ENCODE measurements around the gene PYGO2.
"Not testable (repeated sequence)": the region's sequence is repeated elsewhere in the genome, so short reads cannot be mapped to it uniquely, and the experiment has no call there.

PYGO2 gene

DNA sequence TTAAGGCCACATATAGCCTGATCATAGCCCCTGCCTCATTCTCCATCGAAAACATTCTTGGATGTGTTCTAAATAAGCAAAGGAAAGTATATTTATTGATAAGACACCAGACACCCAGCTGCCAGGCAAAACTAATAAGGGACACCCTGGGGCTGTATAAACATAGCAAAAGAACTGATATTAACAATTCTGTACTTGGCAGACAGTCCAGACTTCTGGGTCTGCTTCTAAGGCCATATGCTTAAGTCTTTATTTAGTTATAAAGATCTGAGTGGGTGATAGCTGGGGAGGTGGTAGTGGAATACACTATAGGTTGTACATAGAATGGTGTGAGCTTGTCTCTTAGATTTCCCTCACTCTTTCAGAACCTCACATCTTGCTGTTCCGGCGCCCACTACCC is 16.8 kb upstream of the PYGO2 start:
- Histone ChIP-seq H3K36me3 (ENCODE audit: control insufficient read depth in 2 of 2, insufficient read depth in 2 of 2, low read length in 2 of 2) (no peaks in the 10 kb centered on the region), H3K9ac (ENCODE audit: low read depth in 1 of 2, low read length in 2 of 2) (no peak overlapping the region), H3K27me3 (ENCODE audit: control insufficient read depth in 2 of 2, insufficient read depth in 2 of 2, low read length in 2 of 2) (no peaks in the 10 kb centered on the region), H3K4me3 (ENCODE audit: low read length in 2 of 2) (no peak overlapping the region), H3K9me3 (ENCODE audit: control insufficient read depth in 2 of 2, low read length in 2 of 2) (no peaks in the 10 kb centered on the region), H3K27ac (ENCODE audit: low read depth in 2 of 2, low read length in 2 of 2) (no peak overlapping the region), H3K4me1 (ENCODE audit: control insufficient read depth in 2 of 2, insufficient read depth in 2 of 2, low read length in 2 of 2) (peaks cover 13% of the 10 kb centered on the region in 2 donors)

- not testable (repeated sequence) for H3K27ac ChIP-seq (ENCODE audit: low read depth in 2 of 2, low read length in 2 of 2); H3K36me3 ChIP-seq (ENCODE audit: control insufficient read depth in 2 of 2, insufficient read depth in 2 of 2, low read length in 2 of 2); H3K4me3 ChIP-seq (ENCODE audit: low read length in 2 of 2); H3K27me3 ChIP-seq (ENCODE audit: control insufficient read depth in 2 of 2, insufficient read depth in 2 of 2, low read length in 2 of 2); H3K9ac ChIP-seq (ENCODE audit: low read depth in 1 of 2, low read length in 2 of 2); H3K9me3 ChIP-seq (ENCODE audit: control insufficient read depth in 2 of 2, low read length in 2 of 2)
- H3K4me1 ChIP-seq (ENCODE audit: control insufficient read depth in 2 of 2, insufficient read depth in 2 of 2, low read length in 2 of 2) = peaks cover 17 to 19% of the 10 kb centered on the region in 2 donors
Measured at GRCh38 chr1:154977762-154978161, 16.2 kb upstream of the PYGO2 start.

GRCh38 chr1:154975409-154976059 is 14.0 kb upstream of the PYGO2 start:
- Histone ChIP-seq H3K9ac (ENCODE audit: low read depth in 1 of 2, low read length in 2 of 2) (peak overlapping the region; percentile 74 to 79), H3K27me3 (ENCODE audit: control insufficient read depth in 2 of 2, insufficient read depth in 2 of 2, low read length in 2 of 2) (no peaks in the 10 kb centered on the region), H3K9me3 (ENCODE audit: control insufficient read depth in 2 of 2, low read length in 2 of 2) (no peaks in the 10 kb centered on the region), H3K27ac (ENCODE audit: low read depth in 2 of 2, low read length in 2 of 2) (peak overlapping the region; percentile 88 to 92), H3K4me1 (ENCODE audit: control insufficient read depth in 2 of 2, insufficient read depth in 2 of 2, low read length in 2 of 2) (peaks cover 31 to 36% of the 10 kb centered on the region in 2 donors), H3K36me3 (ENCODE audit: control insufficient read depth in 2 of 2, insufficient read depth in 2 of 2, low read length in 2 of 2) (peaks cover 0 to 5% of the 10 kb centered on the region in 2 donors), H3K4me3 (ENCODE audit: low read length in 2 of 2) (peak overlapping the region; percentile 76 to 96)

DNA sequence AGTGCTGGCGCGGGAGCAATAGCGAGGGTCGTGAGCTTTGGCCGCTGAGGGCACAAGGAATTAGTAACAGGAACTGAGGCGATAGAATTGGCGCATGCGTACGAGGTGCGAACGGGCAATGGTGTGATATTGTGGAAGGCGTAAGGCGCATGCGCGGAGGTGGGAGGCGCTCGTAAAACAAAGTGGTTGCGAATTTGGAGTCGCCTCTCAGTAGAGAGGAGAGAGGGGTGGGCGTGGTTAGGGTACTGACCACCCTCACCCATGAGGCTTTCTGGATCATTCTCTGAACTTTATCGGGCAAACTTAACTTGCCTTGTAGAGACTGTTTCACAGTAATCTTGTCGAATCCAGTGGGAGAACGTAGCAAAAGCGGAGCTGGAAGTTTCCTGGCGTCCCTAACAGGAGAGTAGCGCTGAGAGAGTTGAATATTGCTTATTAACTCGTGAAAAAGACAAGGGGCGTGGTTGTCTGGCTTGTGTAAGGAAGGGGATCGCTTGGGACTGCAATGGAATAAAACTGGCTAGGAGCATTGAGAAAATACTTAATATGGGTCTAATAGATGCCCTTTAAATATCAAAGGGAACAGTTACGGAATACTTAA is 13.3 kb upstream of the PYGO2 start:
- Histone ChIP-seq H3K4me1 (ENCODE audit: control insufficient read depth in 2 of 2, insufficient read depth in 2 of 2, low read length in 2 of 2) (peaks cover 31 to 40% of the 10 kb centered on the region in 2 donors), H3K9ac (ENCODE audit: low read depth in 1 of 2, low read length in 2 of 2) (peak overlapping the region; percentile 74 to 79), H3K4me3 (ENCODE audit: low read length in 2 of 2) (peak overlapping the region; percentile 76 to 96), H3K9me3 (ENCODE audit: control insufficient read depth in 2 of 2, low read length in 2 of 2) (no peaks in the 10 kb centered on the region), H3K36me3 (ENCODE audit: control insufficient read depth in 2 of 2, insufficient read depth in 2 of 2, low read length in 2 of 2) (peaks cover 0 to 7% of the 10 kb centered on the region in 2 donors), H3K27ac (ENCODE audit: low read depth in 2 of 2, low read length in 2 of 2) (peak overlapping the region; percentile 88 to 92), H3K27me3 (ENCODE audit: control insufficient read depth in 2 of 2, insufficient read depth in 2 of 2, low read length in 2 of 2) (no peaks in the 10 kb centered on the region)

- peaks cover 0 to 10% of the 10 kb centered on the region in 2 donors for H3K36me3 ChIP-seq (ENCODE audit: control insufficient read depth in 2 of 2, insufficient read depth in 2 of 2, low read length in 2 of 2)
- H3K9me3 ChIP-seq (ENCODE audit: control insufficient read depth in 2 of 2, low read length in 2 of 2) = no peaks in the 10 kb centered on the region
- H3K27me3 ChIP-seq (ENCODE audit: control insufficient read depth in 2 of 2, insufficient read depth in 2 of 2, low read length in 2 of 2) = no peaks in the 10 kb centered on the region
- H3K27ac ChIP-seq (ENCODE audit: low read depth in 2 of 2, low read length in 2 of 2) = peak within 1 kb of the TSS; percentile 99
- peak within 1 kb of the TSS; percentile 79 to 99 for H3K9ac ChIP-seq (ENCODE audit: low read depth in 1 of 2, low read length in 2 of 2)
- H3K4me3 ChIP-seq (ENCODE audit: low read length in 2 of 2) = peak within 1 kb of the TSS; percentile 96 to 97
- H3K4me1 ChIP-seq (ENCODE audit: control insufficient read depth in 2 of 2, insufficient read depth in 2 of 2, low read length in 2 of 2) = peaks cover 31 to 40% of the 10 kb centered on the region in 2 donors
Measured at GRCh38 chr1:154974102-154974807, 12.7 kb upstream of the PYGO2 start, which contains the start of gene CKS1B. Gene CKS1B, plus strand, starts transcription at chr1:154974681. Its CDS starts 65 bp downstream, at chr1:154974746.

- peaks cover 2 to 17% of the 10 kb centered on the region in 2 donors for H3K36me3 ChIP-seq (ENCODE audit: control insufficient read depth in 2 of 2, insufficient read depth in 2 of 2, low read length in 2 of 2)
- H3K4me1 ChIP-seq (ENCODE audit: control insufficient read depth in 2 of 2, insufficient read depth in 2 of 2, low read length in 2 of 2) = peaks cover 31 to 40% of the 10 kb centered on the region in 2 donors
- H3K9me3 ChIP-seq (ENCODE audit: control insufficient read depth in 2 of 2, low read length in 2 of 2) = no peaks in the 10 kb centered on the region
- H3K27ac ChIP-seq (ENCODE audit: low read depth in 2 of 2, low read length in 2 of 2) = peak overlapping the region; percentile 99
- no peaks in the 10 kb centered on the region for H3K27me3 ChIP-seq (ENCODE audit: control insufficient read depth in 2 of 2, insufficient read depth in 2 of 2, low read length in 2 of 2)
- H3K4me3 ChIP-seq (ENCODE audit: low read length in 2 of 2) = peak overlapping the region; percentile 96 to 97
- peak overlapping the region; percentile 79 to 99 for H3K9ac ChIP-seq (ENCODE audit: low read depth in 1 of 2, low read length in 2 of 2)
Measured at GRCh38 chr1:154973344-154974101, 11.9 kb upstream of the PYGO2 start.

DNA sequence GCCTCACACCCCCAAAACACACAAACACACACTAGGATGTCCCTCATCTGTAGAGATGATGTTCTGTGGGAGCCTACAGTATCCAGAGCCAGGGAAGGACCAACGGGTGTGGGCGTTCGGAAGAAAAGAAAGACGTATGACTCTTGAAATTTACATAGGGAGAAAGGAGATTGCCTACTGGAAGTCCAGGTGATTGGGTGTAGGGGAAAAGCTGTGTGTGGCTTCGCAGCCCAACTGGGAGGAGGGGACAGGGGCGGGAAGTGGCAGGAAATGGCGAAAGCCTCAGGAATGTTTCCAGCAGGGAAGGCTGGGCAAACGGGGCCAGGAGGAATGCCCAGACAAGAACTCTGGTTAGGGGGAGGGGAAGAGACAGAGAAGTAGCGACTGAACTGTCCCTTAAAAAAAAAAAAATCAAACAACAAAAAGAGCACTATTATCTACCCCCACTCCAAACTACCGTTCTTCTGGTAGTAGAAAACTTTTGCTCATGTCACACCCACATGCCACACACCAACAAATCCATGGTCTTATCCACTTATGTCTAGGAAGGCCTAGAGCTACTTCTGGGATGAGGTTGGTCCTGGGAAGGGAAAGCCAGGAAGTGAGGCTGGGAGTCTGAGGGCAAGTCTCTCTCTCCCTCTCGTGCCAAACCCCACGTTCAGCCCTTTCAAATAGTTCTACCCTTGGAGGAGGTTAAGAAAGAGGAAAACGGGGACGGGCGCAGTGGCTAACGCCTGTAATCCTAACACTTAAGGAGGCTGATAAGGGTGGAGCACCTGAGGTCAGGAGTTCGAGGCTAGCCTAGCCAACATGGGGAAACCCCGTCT is 11.1 kb upstream of the PYGO2 start:
- Histone ChIP-seq H3K27me3 (ENCODE audit: control insufficient read depth in 2 of 2, insufficient read depth in 2 of 2, low read length in 2 of 2) (no peaks in the 10 kb centered on the region), H3K9me3 (ENCODE audit: control insufficient read depth in 2 of 2, low read length in 2 of 2) (no peaks in the 10 kb centered on the region), H3K36me3 (ENCODE audit: control insufficient read depth in 2 of 2, insufficient read depth in 2 of 2, low read length in 2 of 2) (peaks cover 10 to 25% of the 10 kb centered on the region in 2 donors), H3K27ac (ENCODE audit: low read depth in 2 of 2, low read length in 2 of 2) (peak overlapping the region; percentile 99), H3K9ac (ENCODE audit: low read depth in 1 of 2, low read length in 2 of 2) (peak overlapping the region; percentile 79 to 99), H3K4me3 (ENCODE audit: low read length in 2 of 2) (peak overlapping the region; percentile 55 to 96), H3K4me1 (ENCODE audit: control insufficient read depth in 2 of 2, insufficient read depth in 2 of 2, low read length in 2 of 2) (peaks cover 31 to 40% of the 10 kb centered on the region in 2 donors)

GRCh38 chr1:154972213-154972516 is 10.6 kb upstream of the PYGO2 start:
- peaks cover 16 to 31% of the 10 kb centered on the region in 2 donors for H3K36me3 ChIP-seq (ENCODE audit: control insufficient read depth in 2 of 2, insufficient read depth in 2 of 2, low read length in 2 of 2)
- H3K4me3 ChIP-seq (ENCODE audit: low read length in 2 of 2) = peak overlapping the region; percentile 55 to 96
- no peaks in the 10 kb centered on the region for H3K27me3 ChIP-seq (ENCODE audit: control insufficient read depth in 2 of 2, insufficient read depth in 2 of 2, low read length in 2 of 2)
- no peaks in the 10 kb centered on the region for H3K9me3 ChIP-seq (ENCODE audit: control insufficient read depth in 2 of 2, low read length in 2 of 2)
- H3K4me1 ChIP-seq (ENCODE audit: control insufficient read depth in 2 of 2, insufficient read depth in 2 of 2, low read length in 2 of 2) = peaks cover 31 to 40% of the 10 kb centered on the region in 2 donors
- peak overlapping the region; percentile 99 for H3K27ac ChIP-seq (ENCODE audit: low read depth in 2 of 2, low read length in 2 of 2)
- peak overlapping the region in 1 of 2 donors; percentile 79 for H3K9ac ChIP-seq (ENCODE audit: low read depth in 1 of 2, low read length in 2 of 2)

- Histone ChIP-seq H3K4me1 (ENCODE audit: control insufficient read depth in 2 of 2, insufficient read depth in 2 of 2, low read length in 2 of 2) (peaks cover 31 to 39% of the 10 kb centered on the region in 2 donors), H3K9ac (ENCODE audit: low read depth in 1 of 2, low read length in 2 of 2) (peak overlapping the region; percentile 14 to 57), H3K36me3 (ENCODE audit: control insufficient read depth in 2 of 2, insufficient read depth in 2 of 2, low read length in 2 of 2) (peaks cover 23 to 38% of the 10 kb centered on the region in 2 donors), H3K9me3 (ENCODE audit: control insufficient read depth in 2 of 2, low read length in 2 of 2) (no peaks in the 10 kb centered on the region), H3K4me3 (ENCODE audit: low read length in 2 of 2) (peak overlapping the region; percentile 17 to 43), H3K27ac (ENCODE audit: low read depth in 2 of 2, low read length in 2 of 2) (peak overlapping the region; percentile 86 to 87), H3K27me3 (ENCODE audit: control insufficient read depth in 2 of 2, insufficient read depth in 2 of 2, low read length in 2 of 2) (no peaks in the 10 kb centered on the region)
Measured at GRCh38 chr1:154971341-154971998, 9.9 kb upstream of the PYGO2 start.
